Measurements from ENCODE around the gene PLB1. TPM values are rescaled to one million over a fixed set of nuclear protein-coding genes. Genes with fewer than 3 reads are reported as not detected.

PLB1 gene
- 0.20 and 0.22 TPM in 2 replicates for total RNA-seq

GRCh38 chr2:28495551-28496250 is at the start of gene PLB1:
Gene PLB1, plus strand, starts transcription at chr2:28496060. Its CDS starts 55 bp downstream, at chr2:28496115.
- no peak for DNase-seq (ENCODE audit: low read depth in 2 of 2)

DNA sequence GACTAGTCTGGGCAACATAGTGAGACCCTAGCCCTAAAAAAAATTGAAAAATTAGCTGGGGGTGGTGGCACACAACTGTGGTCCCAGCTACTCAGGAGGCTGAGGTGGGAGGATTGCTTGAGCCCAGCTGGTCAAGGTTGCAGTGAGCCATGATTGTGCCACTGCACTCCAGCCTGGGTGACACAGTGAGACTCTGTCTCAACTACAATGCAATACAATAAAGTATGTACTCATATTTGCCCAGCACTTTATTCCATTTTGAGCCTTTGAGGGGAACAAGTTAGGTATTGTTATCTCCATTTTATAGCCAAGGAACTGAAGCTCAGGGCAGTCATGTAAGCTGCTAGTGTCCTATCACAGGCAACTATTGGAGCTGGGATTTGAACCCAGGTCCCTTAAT is 49.3 kb upstream of the PLB1 start:
- no peak for DNase-seq (ENCODE audit: low read depth in 2 of 2)

- no peak for DNase-seq (ENCODE audit: low read depth in 2 of 2)
These were observed 48.8 kb upstream of the PLB1 start for GRCh38 chr2:28447086-28447485.

DNA sequence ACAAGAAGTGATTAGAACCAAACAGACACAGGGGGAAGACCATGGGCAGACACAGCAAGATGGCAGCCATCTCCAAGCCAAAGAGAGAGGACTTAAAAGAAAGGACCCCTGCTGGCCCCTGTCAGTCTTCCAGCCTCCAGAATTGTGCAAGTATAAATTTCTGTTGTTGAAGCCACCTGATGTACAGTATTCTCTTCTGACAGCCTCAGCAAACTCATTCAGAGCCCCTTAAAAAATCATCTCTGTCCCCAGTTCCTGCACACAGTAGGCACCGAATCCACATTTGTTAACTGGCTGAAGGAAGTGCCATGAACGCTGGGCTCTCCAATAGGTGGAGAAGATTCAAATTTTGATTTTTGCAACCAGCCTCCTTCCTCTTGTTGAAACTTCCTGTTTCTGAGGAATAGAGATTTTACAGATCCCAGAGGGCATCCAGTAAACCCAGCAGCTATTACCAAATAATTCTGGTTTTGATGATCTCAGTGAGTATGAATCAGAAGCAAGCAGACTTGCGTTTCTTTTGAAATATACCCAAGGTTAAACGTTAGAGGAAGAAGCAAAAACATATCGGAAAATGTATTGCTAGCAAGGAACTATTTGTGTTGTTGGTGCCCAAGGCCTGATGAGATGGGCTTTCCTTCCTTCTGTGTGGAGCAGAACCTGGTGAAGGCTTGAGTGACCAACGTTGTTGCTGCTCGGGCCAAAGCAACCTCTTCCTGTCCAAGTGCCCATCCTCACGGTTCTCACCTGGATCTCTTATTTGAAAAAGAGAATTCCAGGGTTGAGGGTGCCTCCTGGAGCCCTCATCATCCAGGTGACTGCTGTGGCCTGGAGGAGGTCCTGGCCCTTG is 47.7 kb upstream of the PLB1 start:
- DNase-seq (ENCODE audit: low read depth in 2 of 2): peak in 1 of 2 donors; percentile 47

DNA sequence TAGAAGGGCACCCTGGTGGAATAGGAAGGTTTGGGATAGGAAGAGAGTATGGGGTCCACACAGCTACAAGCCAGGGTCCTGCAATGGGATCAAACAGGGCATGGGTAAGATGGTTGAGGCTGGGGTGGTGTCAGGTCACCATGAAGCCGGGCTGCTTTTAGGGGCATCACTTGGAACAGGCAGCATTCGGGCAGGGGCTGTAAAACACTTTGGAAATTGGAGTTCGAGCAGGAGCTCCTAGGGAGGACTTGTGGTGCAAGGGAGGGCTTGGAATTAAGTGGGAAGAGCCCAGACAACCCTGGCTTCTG is 47.1 kb upstream of the PLB1 start:
- no peak for DNase-seq (ENCODE audit: low read depth in 2 of 2)

- DNase-seq (ENCODE audit: low read depth in 2 of 2): no peak
These were observed 46.8 kb upstream of the PLB1 start for GRCh38 chr2:28449126-28449487.

DNA sequence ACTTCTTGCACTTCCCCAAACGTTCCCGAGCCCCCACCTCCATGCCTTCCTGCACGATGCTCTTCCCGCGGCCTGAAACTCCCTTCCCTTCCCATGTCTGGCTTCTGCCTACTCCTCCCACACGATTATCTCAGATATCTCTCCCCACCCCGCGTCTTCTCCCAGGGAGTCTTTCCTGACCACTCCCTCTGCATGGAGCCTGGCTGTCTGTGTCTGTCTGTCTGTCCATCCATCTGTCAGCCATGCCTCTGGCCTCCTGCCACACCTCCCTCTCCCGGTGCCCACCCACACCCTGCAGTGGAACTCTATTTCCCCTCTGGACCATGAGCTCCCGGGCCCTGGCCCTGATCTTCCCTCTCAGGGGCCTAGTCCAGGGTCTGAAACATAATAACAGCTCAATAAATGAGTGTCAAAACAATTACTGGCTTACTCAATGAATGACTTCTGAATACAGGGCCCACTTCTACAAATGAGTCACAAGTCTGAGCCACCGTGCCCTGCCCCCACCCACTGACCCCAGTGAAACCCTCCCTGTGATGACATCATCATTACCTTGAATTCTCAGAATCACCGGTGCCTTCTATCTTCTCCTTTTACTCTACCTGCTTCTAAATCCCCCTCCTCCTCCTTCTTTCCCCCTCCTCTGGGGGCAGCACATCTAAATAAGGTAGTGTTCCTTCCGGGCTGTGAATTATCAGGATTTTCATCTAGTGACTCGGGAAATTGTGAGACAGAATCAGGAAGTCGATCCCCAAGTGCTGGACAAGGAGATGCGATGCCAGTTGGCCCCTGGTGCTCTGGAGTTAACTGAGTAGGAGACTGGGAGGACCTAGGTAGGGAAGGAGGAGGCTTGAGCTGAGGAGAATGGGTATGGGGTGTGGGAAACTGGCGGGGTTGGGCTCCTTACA is 46.1 kb upstream of the PLB1 start:
- peak in 1 of 2 donors; percentile 59 for DNase-seq (ENCODE audit: low read depth in 2 of 2)

- DNase-seq (ENCODE audit: low read depth in 2 of 2): no peak
These were observed 44.8 kb upstream of the PLB1 start for GRCh38 chr2:28450901-28451565.

DNA sequence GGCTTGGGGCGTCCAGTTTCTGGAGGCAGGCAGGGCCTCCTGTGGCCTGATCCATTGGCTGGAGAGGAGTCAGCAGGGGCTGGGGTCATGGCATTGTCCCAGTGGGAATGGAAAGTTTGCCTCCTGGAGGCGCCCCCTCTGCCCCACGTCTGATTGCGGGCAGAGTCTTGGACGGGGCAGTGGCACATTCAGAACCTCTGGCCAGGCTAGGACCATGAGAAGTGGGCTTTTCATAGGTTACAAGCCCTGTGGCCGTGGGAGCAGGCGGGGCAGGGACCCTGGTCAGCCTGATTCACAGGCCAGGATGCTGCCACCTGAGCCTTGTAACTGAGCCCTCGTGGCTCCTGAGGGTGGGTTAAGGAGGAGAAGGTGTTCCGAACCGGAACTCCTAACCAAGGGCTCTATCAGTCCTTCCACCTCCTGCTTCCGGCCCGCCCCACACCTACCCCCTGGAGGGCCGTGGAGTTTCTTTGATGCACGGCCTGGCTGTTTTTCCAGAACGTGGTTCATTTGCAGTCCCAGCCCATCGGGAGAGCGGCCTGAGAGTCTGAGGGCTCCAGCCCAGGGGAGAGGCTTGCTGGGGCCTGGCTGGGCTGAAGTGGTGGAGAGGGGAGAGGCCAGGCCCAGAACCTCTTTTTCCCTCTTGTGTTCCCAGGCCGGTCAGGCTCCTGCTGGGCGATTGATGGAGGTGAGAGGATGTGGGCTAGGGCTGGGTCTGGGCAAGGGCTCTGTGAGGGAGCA is 43.9 kb upstream of the PLB1 start:
- DNase-seq (ENCODE audit: low read depth in 2 of 2): no peak

DNA sequence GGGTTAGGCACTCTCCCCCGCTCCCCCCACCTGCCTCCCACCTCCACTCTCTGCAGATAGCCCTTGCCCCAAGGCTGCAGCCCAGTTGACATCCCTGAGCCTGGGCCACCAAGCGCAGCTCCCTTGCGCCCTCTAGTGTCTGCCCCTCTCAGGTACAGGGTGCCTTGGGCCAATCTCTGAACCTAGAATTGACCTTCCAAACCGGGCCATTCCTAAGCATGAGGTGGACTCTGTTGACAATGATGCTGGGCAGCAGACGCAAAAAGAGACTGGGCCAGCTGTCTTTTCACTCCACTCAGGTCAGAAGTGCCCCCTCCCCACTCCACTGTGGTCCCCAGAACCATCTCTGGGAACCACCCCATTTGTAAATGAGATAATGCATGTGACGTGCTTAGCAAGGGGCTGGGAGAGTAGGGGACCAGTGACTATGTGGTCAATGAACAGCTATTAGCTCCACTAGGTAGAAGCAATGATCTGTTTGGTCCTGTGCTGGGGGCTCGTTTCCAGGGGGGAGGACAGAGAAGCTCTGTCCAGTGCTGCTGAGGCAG is 43.3 kb upstream of the PLB1 start:
- DNase-seq (ENCODE audit: low read depth in 2 of 2): peak; percentile 57 to 67

GRCh38 chr2:28453396-28453795 is 42.5 kb upstream of the PLB1 start:
- DNase-seq (ENCODE audit: low read depth in 2 of 2): no peak

- no peak for DNase-seq (ENCODE audit: low read depth in 2 of 2)
These were observed 41.6 kb upstream of the PLB1 start for GRCh38 chr2:28454016-28454930.

GRCh38 chr2:28457237-28457636 is 38.6 kb upstream of the PLB1 start:
- DNase-seq (ENCODE audit: low read depth in 2 of 2): no peak

DNA sequence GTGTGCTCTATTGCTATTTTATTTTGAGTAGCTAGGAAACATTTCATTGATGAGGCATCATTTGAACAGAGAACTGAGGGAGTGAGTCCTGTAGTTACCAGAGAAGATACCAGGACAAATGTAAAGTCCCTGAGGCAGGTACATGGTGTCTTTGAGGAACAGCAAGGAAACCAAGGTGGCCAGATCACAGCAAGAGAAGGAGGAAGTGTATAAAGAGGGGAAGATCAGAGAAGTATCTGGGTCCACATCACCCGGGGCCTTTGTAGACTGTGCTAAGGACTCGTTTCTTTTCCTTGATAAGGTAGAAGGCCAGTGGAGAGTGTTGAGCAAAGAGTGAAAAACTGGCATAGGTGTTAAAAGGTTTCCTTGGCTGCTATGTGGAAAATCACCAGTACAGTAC is 34.8 kb upstream of the PLB1 start:
- no peak for DNase-seq (ENCODE audit: low read depth in 2 of 2)

- no peak for DNase-seq (ENCODE audit: low read depth in 2 of 2)
These were observed 33.7 kb upstream of the PLB1 start for GRCh38 chr2:28462122-28462521.

DNA sequence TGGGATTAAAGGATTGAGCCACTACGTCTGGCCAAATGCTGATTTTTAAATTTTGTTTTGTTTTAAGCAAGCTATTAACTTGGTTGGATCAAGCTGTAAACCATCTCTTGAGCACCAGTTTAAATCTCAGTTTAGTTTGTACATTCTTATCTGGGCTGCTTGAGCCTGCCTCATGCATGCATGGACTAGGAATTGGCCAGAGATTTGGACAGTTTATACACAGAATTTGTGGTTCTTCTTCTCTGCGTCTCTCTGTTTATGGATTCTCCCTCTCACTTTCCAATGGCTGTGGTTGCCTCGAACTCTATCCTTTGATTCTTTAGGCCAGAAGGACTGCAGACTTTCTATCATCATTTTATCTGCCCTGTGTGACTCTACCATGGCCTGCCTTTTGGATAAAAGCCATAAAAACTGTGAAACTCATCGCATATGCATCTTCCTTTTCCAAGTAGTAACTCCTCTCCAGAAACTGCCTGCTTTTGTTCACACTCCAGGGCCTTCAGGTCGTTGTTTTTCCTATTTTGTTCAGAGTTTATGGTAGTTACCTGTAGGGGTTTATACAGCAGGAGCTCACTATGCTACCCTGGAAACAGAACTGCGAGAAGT is 32.5 kb upstream of the PLB1 start:
- no peak for DNase-seq (ENCODE audit: low read depth in 2 of 2)

DNA sequence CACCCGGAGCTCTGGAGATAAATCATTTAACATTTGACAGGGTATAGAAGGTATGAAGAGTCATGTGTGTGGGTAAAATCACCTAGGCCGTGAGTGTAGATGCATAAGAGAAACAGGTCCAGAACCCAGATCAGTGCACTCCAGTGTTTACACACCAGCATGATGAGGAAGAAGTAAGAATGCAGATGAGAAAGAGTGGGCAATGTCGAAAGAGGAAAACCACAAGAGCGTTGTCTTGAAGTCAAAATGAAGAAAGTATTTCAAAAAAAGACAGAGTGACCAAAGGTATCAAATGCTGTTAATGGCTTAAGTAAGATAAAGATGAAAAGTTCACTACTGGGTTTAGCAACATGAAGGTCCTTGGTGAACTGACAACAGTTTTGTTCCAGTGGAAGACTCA is 32.0 kb upstream of the PLB1 start:
- no peak for DNase-seq (ENCODE audit: low read depth in 2 of 2)

- DNase-seq (ENCODE audit: low read depth in 2 of 2): no peak
These were observed 30.5 kb upstream of the PLB1 start for GRCh38 chr2:28465148-28465885.
